GM19238 (cell line): Measurements from ENCODE around the gene AUTS2.
A peak's percentile ranks its signal among the peaks of the same experiment; 100 is the strongest.

ENCODE experiments used
- DNase-seq: peaks from one replicate; pipeline ENCODE4 v3.0.0; 2011; ENCODE audit warnings: low spot score; ENCODE audit not compliant: insufficient read length

Gene AUTS2

GRCh38 chr7:69622960-69623359 is 24.7 kb downstream of the AUTS2 start:
- no peak for DNase-seq

- DNase-seq = no peak
Measured at GRCh38 chr7:69624435-69625230, 26.4 kb downstream of the AUTS2 start.

GRCh38 chr7:69625238-69625637 is 27.0 kb downstream of the AUTS2 start:
- DNase-seq = no peak

DNA sequence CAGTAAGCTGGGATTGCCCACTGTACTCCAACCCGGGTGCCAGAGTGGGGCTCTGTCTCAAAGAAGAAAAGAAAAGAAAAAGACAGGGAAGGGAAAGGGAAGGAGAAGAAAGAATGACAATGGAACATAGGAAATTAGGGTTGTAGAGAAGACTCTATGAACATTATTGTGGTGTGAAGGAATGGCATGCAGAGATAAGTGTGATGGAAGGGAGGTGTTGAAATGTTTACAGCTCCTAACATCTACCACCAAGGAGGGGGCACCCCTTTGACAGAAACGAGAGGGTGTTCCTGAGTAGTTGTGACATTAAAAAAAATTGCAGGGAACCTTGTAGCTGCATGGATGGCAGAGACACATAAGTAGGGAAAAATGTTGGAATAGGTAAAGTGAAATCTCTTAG is 27.5 kb downstream of the AUTS2 start:
- DNase-seq = no peak

GRCh38 chr7:69630292-69630691 is 32.0 kb downstream of the AUTS2 start:
- DNase-seq = no peak

GRCh38 chr7:69631131-69631530 is 32.9 kb downstream of the AUTS2 start:
- no peak for DNase-seq

DNA sequence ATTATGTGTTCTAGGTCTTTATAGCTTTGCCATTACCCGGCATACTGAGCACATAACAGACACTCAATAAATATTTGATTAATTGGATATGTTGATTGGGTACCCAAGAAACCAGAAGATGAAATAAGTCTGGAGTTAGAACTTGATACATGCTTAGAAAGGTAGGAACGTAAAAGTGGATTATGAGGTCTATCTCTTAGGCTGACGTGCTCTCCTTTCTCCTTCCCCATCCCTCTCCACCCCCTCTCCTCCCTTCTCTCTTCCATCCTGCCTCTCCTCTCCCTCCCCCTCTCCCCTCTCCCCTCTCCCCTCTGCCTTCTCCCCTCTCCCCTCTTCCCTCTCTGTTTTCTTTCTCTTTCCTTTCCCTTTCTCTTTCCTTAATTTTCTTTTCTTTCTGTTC is 34.0 kb downstream of the AUTS2 start:
- DNase-seq = no peak

- no peak for DNase-seq
Measured at GRCh38 chr7:69633122-69633831, 35.0 kb downstream of the AUTS2 start.

DNA sequence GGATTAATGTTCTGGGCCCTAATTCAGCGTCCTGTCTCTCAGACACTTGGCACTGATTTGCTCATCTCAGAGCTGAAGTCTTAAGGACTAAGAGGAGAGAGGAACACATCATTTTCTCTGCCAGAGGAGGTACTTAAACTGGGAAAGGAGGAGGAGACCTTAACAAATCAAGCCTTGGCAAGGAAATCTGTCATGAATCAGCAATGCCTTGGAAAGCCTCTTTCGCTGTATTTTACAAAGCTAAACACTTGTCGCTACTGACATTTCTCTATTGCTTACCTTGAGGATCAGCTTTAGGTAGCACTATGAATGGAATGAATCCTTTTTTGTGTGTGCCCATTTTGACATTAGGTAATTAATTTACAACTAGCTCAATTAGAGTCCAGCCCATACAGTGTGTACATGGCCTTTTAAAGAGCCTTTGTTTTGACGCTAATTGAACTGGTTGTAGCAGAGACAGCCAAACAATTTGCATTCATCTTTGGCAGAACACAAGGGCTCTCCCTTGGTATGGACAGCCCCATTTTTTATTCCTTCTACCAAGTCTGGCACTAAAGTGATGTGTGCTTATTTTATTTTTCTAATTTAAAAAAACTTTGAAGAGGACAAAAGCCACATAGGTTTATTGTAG is 37.4 kb downstream of the AUTS2 start:
- no peak for DNase-seq

GRCh38 chr7:69638674-69639073 is 40.4 kb downstream of the AUTS2 start:
- no peak for DNase-seq

DNA sequence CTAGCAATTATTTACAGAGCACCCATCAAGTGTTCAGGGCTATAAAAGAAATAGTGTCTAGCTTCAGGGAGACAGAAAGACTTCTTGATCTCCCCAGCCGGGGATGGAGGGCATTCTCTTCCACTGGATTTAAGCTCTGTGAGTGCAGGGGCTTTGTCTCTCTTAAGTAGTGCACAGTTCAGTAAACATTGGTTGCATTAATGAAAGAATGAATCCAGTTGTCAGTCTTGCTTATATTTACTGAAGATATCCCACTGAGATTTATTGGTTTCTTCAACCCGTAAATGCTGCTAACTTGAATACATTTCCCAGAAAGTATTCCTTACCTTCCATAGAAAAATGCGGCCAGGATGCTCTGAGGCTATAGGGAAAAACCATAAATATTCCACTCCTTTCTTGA is 41.9 kb downstream of the AUTS2 start:
- no peak for DNase-seq

- DNase-seq = no peak
Measured at GRCh38 chr7:69640925-69641594, 42.8 kb downstream of the AUTS2 start.

GRCh38 chr7:69643265-69643664 is 45.0 kb downstream of the AUTS2 start:
- no peak for DNase-seq

DNA sequence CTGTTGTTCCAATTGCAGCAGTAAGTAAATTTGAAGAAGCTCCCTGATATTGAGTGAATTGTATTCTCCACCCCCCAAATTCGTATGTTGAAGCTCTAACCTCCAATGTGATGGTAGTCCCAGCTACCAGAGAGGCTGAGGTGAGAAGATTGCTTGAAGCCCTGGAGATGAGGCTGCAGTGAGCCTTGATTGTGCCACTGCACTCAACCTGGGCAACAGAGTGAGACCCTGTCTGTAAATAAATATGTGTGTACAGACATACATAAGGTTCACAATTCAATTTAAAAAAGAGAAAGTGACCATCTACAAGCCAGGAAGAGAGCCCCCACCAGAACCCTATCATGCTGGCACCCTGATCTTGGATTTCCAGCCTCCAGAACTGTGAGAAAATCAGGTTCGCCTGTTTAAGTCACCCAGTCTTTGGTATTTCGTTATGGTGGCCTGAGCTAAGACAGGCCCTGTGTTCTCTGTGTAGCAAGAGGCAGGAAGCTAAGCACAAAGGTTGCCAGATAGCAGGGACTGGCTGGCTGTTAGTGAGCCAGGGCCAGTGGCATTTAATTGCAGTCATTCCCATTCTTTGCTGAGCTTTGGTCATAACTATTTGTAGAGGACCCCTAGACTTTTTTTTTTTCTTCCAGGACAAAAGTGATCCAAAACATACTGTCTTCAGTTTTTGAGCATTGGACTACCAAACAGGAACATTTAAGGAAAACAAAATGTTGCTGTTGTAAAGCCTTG is 45.6 kb downstream of the AUTS2 start:
- DNase-seq = no peak

- DNase-seq = no peak
Measured at GRCh38 chr7:69645683-69646082, 47.4 kb downstream of the AUTS2 start.

GRCh38 chr7:69651101-69651590 is 52.9 kb downstream of the AUTS2 start:
- DNase-seq = peak; percentile 26

- no peak for DNase-seq
Measured at GRCh38 chr7:69652947-69653701, 54.8 kb downstream of the AUTS2 start.

DNA sequence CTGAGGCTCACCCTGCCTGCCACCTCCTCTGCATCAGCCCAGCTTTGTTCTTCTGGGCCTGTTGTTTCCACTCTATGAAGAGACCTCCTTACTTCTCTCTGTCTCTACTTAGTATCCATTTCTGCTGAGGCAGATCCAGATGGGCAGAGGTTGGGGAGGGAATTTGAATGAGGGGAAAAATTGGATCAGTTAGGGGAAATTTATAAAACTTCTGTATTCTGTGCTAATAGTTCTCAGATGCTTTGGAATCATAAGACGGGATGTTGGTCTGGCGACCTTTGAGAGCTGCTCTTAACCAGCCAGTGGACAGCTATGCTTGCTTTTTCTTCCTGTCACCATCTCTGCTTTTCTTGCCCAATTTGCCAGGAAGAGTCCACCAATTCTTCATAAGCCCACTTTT is 55.5 kb downstream of the AUTS2 start:
- DNase-seq = no peak

DNA sequence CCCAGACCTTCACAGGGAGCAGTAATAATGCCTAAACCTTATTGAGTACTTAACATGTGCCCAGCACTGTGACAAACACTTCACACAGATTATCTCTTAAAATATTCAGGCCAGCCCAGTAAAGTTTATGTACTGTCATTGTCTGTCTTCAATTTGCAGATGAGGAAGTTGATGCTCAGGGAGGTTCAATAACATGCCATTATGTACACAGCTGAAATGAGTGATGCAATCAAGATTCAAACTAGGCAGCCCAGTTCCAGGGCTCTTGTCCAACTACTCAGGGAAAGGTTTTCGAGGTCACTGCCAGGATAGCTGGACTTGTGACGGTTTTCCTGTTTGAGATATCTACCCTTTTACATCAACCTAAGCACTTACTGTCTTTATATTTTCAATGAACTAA is 56.1 kb downstream of the AUTS2 start:
- DNase-seq = no peak
